ENCODE results near the gene DHRSX. TPM values are rescaled to one million over a fixed set of nuclear protein-coding genes. Genes with fewer than 3 reads are reported as not detected.

Gene DHRSX
- total and polyA plus RNA-seq, 2 of the 13 experiments (the other 11 are each of a cell fraction or from before 2014, with no cell fraction given): 15.5 to 24.3 TPM

DNA sequence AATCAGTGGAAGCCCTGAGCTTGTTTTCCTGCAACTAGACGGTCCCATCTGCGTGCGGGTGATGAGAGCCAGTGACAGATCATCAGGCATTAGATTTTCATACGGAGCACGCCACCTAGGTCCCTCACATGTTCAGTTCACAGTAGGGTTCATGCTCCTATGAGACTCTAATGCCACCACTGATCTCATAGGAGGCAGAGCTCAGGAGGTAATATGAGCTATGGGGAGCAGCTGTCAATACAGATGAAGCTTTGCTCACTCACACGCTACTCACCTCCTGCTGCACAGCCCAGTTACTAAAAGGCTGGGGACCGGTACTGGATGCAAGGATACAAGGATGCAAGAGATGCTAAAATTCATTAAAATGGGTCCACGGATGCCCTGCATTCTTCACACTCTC lies 61.2 kb downstream of the DHRSX start:
- Histone ChIP-seq H2AFZ (ENCODE audit: low read length) (no peak overlapping the region), H3K36me3 (replicated peaks in 1 of 2; ENCODE audit: control insufficient read depth in 1 of 2, insufficient read depth in 2 of 2, low read length in 2 of 2) (peaks cover 0 to 10% of the 10 kb centered on the region in 2 experiments; a peak in 1 of 5 replicates), H3K4me1 (ENCODE audit: insufficient read depth, low read length) (no peaks in the 10 kb centered on the region), H3K9me3 (ENCODE audit: low read length) (peaks cover 4% of the 10 kb centered on the region; the same call in 1 of the 2 replicates), H3K27ac (ENCODE audit: extremely low read length, insufficient read depth, low read length) (no peak overlapping the region), H3K27me3 (ENCODE audit: control insufficient read depth in 1 of 2, insufficient read depth in 2 of 2, low read length in 2 of 2) (no peaks in the 10 kb centered on the region; a peak in 1 of 5 replicates), H4K20me1 (ENCODE audit: insufficient read depth, low read length) (no peaks in the 10 kb centered on the region), H3K9ac (ENCODE audit: insufficient read depth, low read depth, low read length) (no peak overlapping the region), H3K4me2 (ENCODE audit: low read depth, low read length) (no peak overlapping the region), H3K4me3 (replicated peaks in 1 of 3; ENCODE audit: insufficient read depth in 1 of 3, low read depth in 2 of 3, low read length in 3 of 3) (no peak overlapping the region), H3K79me2 (ENCODE audit: insufficient read depth, low read length) (no peaks in the 10 kb centered on the region)
- FAIRE-seq (no peak), DNase-seq (ENCODE audit: low spot score) (no peak), ATAC-seq (no peak)
- in situ Hi-C loops (cut with HindIII; ENCODE audit: extremely low pct_ligation_motif_present, low pct_unique_long_range_greater_than_20kb): no loop called here
- WGBS (ENCODE audit: low lambda C conversion rate): 100% methylated on average over 7 of the region's 8 CpGs
- ChIA-PET CTCF (ENCODE audit: low intra/inter-chr PET ratio, low total read pairs) (no interaction called here), POLR2A (no interaction called here)
- TF ChIP-seq FUBP1 (CRISPR knock-in tag; IDR thresholded peaks at IDR 0.05; ENCODE audit: borderline replicate concordance) (no peak), MATR3 (CRISPR knock-in tag; IDR thresholded peaks at IDR 0.05) (no peak)
- no TSS peak for BruUV-seq (replicated peaks)
- intact Hi-C loops (cut with micrococcal nuclease; ENCODE audit: unreplicated experiment): no loop called here

DNA sequence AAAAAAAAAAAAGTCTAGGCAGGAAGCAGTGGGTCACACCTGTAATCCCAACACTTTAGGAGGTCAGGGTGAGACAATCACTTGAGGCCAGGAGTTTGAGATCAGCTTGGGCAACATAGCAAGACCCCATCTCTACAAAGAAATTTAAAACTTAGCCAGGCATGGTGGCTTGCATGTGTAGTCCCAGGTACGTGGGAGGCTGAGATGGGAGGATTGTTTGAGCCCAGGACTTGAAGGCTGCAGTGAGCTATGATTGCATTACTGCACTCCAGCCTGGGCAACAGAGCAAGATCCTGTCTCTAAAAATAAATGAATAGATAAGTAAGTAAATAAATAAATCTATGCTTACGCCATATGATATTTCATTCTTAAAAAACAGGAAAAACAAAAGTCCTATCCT lies 65.3 kb downstream of the DHRSX start:
- no peak overlapping the region for H3K4me3 ChIP-seq (replicated peaks in 1 of 3; ENCODE audit: insufficient read depth in 1 of 3, low read depth in 2 of 3, low read length in 3 of 3)
- H3K36me3 ChIP-seq (replicated peaks in 1 of 2; ENCODE audit: control insufficient read depth in 1 of 2, insufficient read depth in 2 of 2, low read length in 2 of 2): no peaks in the 10 kb centered on the region; a peak in 1 of 5 replicates
- CTCF ChIA-PET (ENCODE audit: low intra/inter-chr PET ratio, low total read pairs): no interaction called here
- 0 out of 2 replicates have a peak, but pooled peaks cover 3% of the 10 kb centered on the region for H4K20me1 ChIP-seq (ENCODE audit: insufficient read depth, low read length)
- no TSS peak for BruUV-seq (replicated peaks)
- no peak for DNase-seq (ENCODE audit: low spot score)
- no peak for FAIRE-seq
- H3K27ac ChIP-seq (ENCODE audit: extremely low read length, insufficient read depth, low read length): no peak overlapping the region
- H3K27me3 ChIP-seq (ENCODE audit: control insufficient read depth in 1 of 2, insufficient read depth in 2 of 2, low read length in 2 of 2): no peaks in the 10 kb centered on the region
- no peaks in the 10 kb centered on the region for H3K4me1 ChIP-seq (ENCODE audit: insufficient read depth, low read length)
- no peak for ATAC-seq
- POLR2A ChIA-PET: no interaction called here
- H3K79me2 ChIP-seq (ENCODE audit: insufficient read depth, low read length): no peaks in the 10 kb centered on the region
- 98% methylated on average over 2 of the region's 2 CpGs for WGBS (ENCODE audit: low lambda C conversion rate)
- H3K9ac ChIP-seq (ENCODE audit: insufficient read depth, low read depth, low read length): no peak overlapping the region
- H3K9me3 ChIP-seq (ENCODE audit: low read length): peaks cover 4% of the 10 kb centered on the region; the same call in 1 of the 2 replicates
- H2AFZ ChIP-seq (ENCODE audit: low read length): no peak overlapping the region
- in situ Hi-C loops (cut with HindIII; ENCODE audit: extremely low pct_ligation_motif_present, low pct_unique_long_range_greater_than_20kb) (no loop called here), intact Hi-C loops (cut with micrococcal nuclease; ENCODE audit: unreplicated experiment) (no loop called here)
- H3K4me2 ChIP-seq (ENCODE audit: low read depth, low read length): no peak overlapping the region
- TF ChIP-seq, protein P1, sequence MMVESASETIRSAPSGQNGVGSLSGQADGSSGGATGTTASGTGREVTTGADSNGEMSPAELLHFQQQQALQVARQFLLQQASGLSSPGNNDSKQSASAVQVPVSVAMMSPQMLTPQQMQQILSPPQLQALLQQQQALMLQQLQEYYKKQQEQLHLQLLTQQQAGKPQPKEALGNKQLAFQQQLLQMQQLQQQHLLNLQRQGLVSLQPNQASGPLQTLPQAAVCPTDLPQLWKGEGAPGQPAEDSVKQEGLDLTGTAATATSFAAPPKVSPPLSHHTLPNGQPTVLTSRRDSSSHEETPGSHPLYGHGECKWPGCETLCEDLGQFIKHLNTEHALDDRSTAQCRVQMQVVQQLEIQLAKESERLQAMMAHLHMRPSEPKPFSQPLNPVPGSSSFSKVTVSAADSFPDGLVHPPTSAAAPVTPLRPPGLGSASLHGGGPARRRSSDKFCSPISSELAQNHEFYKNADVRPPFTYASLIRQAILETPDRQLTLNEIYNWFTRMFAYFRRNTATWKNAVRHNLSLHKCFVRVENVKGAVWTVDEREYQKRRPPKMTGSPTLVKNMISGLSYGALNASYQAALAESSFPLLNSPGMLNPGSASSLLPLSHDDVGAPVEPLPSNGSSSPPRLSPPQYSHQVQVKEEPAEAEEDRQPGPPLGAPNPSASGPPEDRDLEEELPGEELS (CRISPR knock-in tag; IDR thresholded peaks at IDR 0.05): no peak
- TF ChIP-seq ZNF121 (CRISPR knock-in tag; IDR thresholded peaks at IDR 0.05) (peak; percentile 41; the same call in 1 of the 2 replicates), FOXA1 (IDR thresholded peaks at IDR 0.05) (no peak), FOXA1 (CRISPR knock-in tag; IDR thresholded peaks at IDR 0.05) (no peak), ZBTB37 (CRISPR knock-in tag; IDR thresholded peaks at IDR 0.05) (no peak), ETS1 (CRISPR knock-in tag; IDR thresholded peaks at IDR 0.05) (no peak), RORA (CRISPR knock-in tag; IDR thresholded peaks at IDR 0.05) (no peak)

All from HepG2 (cell line).